K562 (cell line): Measurements from ENCODE around the gene EIF4E1B. TPM values are rescaled to one million over a fixed set of nuclear protein-coding genes. Genes with fewer than 3 reads are reported as not detected.

Source experiments
- ATAC-seq: fragments of 200-7000 bp; cut with Tn5 transposase; 3 replicates; pipeline ENCODE4 v1.9.1; 2020; ENCODE audit warnings: moderate library complexity
- BruUV-seq: library from RNA; stranded (reverse); fragments of 400-500 nt; replicated peaks from 2 replicates; lab custom pipeline; 2021; lab: Mats Ljungman, UMichigan
- CTCF ChIA-PET: fragments of 300-600 bp; formaldehyde crosslinking; extraction: SDS; loops from one replicate; lab custom pipeline; 2021; ENCODE audit warnings: low intra/inter-chr PET ratio; lab: Yijun Ruan, JAX
- POLR2A ChIA-PET: fragments of 300-600, 350-650 bp; sonication (Branson Sonifier 250); formaldehyde crosslinking; extraction: SDS; loops from one replicate; lab custom pipeline; 2021; ENCODE audit warnings: antibody characterized with exemption, inconsistent platforms; lab: Yijun Ruan, JAX
- DNase-seq, 4 experiments: peaks; one replicate each; pipeline versions ENCODE4 v3.0.0 to v3.0.0-alpha.2; 2011 to 2018; ENCODE audit warnings: low spot score in 3 of 4, mixed read lengths in 3 of 4; ENCODE audit errors: extremely low read depth in 1 of 4
- FAIRE-seq: peaks from 2 replicates; lab custom pipeline; 2011; peaks lifted over from hg19 to GRCh38; lab: Jason Lieb, UNC
- H2AFZ ChIP-seq: 2 replicates; pipeline ENCODE4 v1.6.0; 2011; ENCODE audit warnings: low read depth, low read length, control low read depth, inconsistent platforms
- H3K27ac ChIP-seq: fragments of 200-600 bp; 3 replicates; pipeline ENCODE4 v1.8.0; 2011; ENCODE audit warnings: low read depth, mild to moderate bottlenecking, control low read depth, inconsistent platforms, low read length, moderate library complexity, mixed read lengths; ENCODE audit errors: extremely low read depth
- H3K27me3 ChIP-seq, 2 experiments: fragments of 300-600 bp in 1 of 2; 2 replicates in 1 of 2; 3 replicates in 1 of 2; pipeline versions ENCODE4 v1.6.0 to v1.8.0; 2011; ENCODE audit warnings: inconsistent platforms in 2 of 2, low read length in 2 of 2, mild to moderate bottlenecking in 1 of 2, mixed read lengths in 1 of 2, moderate library complexity in 1 of 2; ENCODE audit not compliant: control insufficient read depth in 2 of 2, insufficient read depth in 2 of 2
- H3K36me3 ChIP-seq: fragments of 300-600 bp; 3 replicates; pipeline ENCODE4 v1.8.0; 2011; ENCODE audit warnings: mild to moderate bottlenecking, low read length, inconsistent platforms; ENCODE audit not compliant: control insufficient read depth, insufficient read depth
- H3K4me1 ChIP-seq, 2 experiments: fragments of 200-600 bp in 1 of 2; replicated peaks in 1 of 2; 2 replicates in 1 of 2; 3 replicates in 1 of 2; pipeline versions ENCODE4 v1.5.1 to v1.8.0; 2011; ENCODE audit warnings: inconsistent platforms in 2 of 2, low read length in 2 of 2, mild to moderate bottlenecking in 1 of 2, mixed read lengths in 1 of 2, moderate library complexity in 1 of 2; ENCODE audit not compliant: control insufficient read depth in 2 of 2, insufficient read depth in 2 of 2
- H3K4me2 ChIP-seq: 2 replicates; pipeline ENCODE4 v1.6.1; 2011; ENCODE audit warnings: low read length, control low read depth, inconsistent platforms, mixed read lengths; ENCODE audit not compliant: insufficient read depth
- H3K4me3 ChIP-seq: fragments of 200-600 bp; sonication (generic), shearing (Covaris generic); 2 replicates; pipeline ENCODE4 v1.5.1; 2016; ENCODE audit warnings: control low read depth, inconsistent platforms
- H3K79me2 ChIP-seq: fragments of 200-600 bp; 3 replicates; pipeline ENCODE4 v1.8.0; 2011; ENCODE audit warnings: low read length, inconsistent platforms; ENCODE audit not compliant: control insufficient read depth, insufficient read depth
- H3K9ac ChIP-seq, 2 experiments: 2 replicates each; pipeline versions ENCODE4 v1.6.0 to v1.6.1; 2011; ENCODE audit warnings: low read depth in 2 of 2, low read length in 2 of 2, control low read depth in 1 of 2, inconsistent platforms in 1 of 2, mild to moderate bottlenecking in 1 of 2, mixed read lengths in 1 of 2; ENCODE audit not compliant: insufficient read depth in 1 of 2
- H3K9me1 ChIP-seq: one replicate; pipeline ENCODE4 v1.6.0; 2011; ENCODE audit warnings: inconsistent platforms, mild to moderate bottlenecking, low read length, moderate library complexity; ENCODE audit not compliant: control insufficient read depth, insufficient read depth
- H3K9me3 ChIP-seq: replicated peaks from 2 replicates; pipeline ENCODE4 v1.5.1; 2011; ENCODE audit warnings: low read depth, low read length, inconsistent platforms; ENCODE audit not compliant: control insufficient read depth, insufficient read depth
- H4K20me1 ChIP-seq: replicated peaks from 2 replicates; pipeline ENCODE4 v1.6.1; 2011; ENCODE audit warnings: low read length, inconsistent platforms, mixed read lengths; ENCODE audit not compliant: control insufficient read depth, insufficient read depth
- FOXJ2 ChIP-seq: fragments of 200-800 bp; sonication (Bioruptor generic); IDR thresholded peaks from 2 replicates; pipeline ENCODE4 v1.6.1; 2016; ENCODE audit warnings: missing genetic modification characterization, missing compliant biosample characterization
- NFYB ChIP-seq: IDR thresholded peaks from 2 replicates; pipeline ENCODE4 v1.6.1; 2011; ENCODE audit warnings: mild to moderate bottlenecking, moderate library complexity; ENCODE audit not compliant: insufficient read length; ENCODE audit errors: extremely low read depth
- RBFOX2 ChIP-seq: fragments of 200-400 bp; formaldehyde crosslinking; IDR thresholded peaks from 2 replicates; pipeline ENCODE4 v1.6.1; 2017; ENCODE audit warnings: low read depth, mild to moderate bottlenecking, low read length, moderate library complexity
- SMARCC2 ChIP-seq: fragments of 450-650 bp; IDR thresholded peaks from 2 replicates; pipeline ENCODE4 v1.6.1; 2017; ENCODE audit warnings: antibody characterized with exemption, moderate library complexity, mild to moderate bottlenecking, low read depth
- XRCC4 ChIP-seq: IDR thresholded peaks from one replicate; pipeline ENCODE4 v1.6.1; 2011; ENCODE audit not compliant: insufficient read depth, insufficient read length; ENCODE audit errors: extremely low read depth
- WGBS: fragments of 100-300 bp; shearing (Covaris generic); methylation state at CpG from one replicate; pipeline ENCODE4 v1.1.6; 2016; ENCODE audit warnings: low coverage, mixed read lengths; ENCODE audit not compliant: insufficient coverage; ENCODE audit errors: missing lambda C conversion rate; 5-methylcytosine and 5-hydroxymethylcytosine counted together
- in situ Hi-C: fragments of 300-500 bp; cut with MboI; formaldehyde crosslinking; loops from 4 replicates; pipeline ENCODE4 v1.15.0; 2018; ENCODE audit warnings: inconsistent platforms, mixed read lengths
- intact Hi-C: fragments of 100-400 bp; cut with micrococcal nuclease; formaldehyde crosslinking; loops from 2 replicates; pipeline ENCODE4 v1.14.2; 2022
- polyA plus RNA-seq, 8 experiments: library from polyadenylated mRNA; depleted of rRNA in 4 of 8; stranded (reverse) in 5 of 8; unstranded in 3 of 8; fragments of >200 nt; fragmentation: Nextera tagmentation in 2 of 8; fragmentation: Illumina TruSeq in 1 of 8; extraction: Ambion mirVana in 2 of 8; extraction: Trizol in 1 of 8; gene quantifications; 2 replicates each; pipeline versions ENCODE4 v1.2.1 to v1.2.3, GENCODE V29; 2011 to 2014; ENCODE audit warnings: inconsistent platforms in 1 of 8, missing spikeins in 1 of 8
- total RNA-seq, 7 experiments: library from RNA; depleted of rRNA in 6 of 7; stranded (reverse); fragments of >200 nt in 6 of 7; fragmentation: Illumina TruSeq in 2 of 7; extraction: Trizol in 2 of 7; gene quantifications; 2 replicates each; pipeline versions ENCODE4 v1.2.1 to v1.2.3, GENCODE V29; 2011 to 2021; ENCODE audit warnings: low replicate concordance in 1 of 7
- TF ChIP-seq, protein P1 (sequence below): fragments of 250-450 bp; sonication (Bioruptor Pico); IDR thresholded peaks from 2 replicates; pipeline ENCODE4 v1.8.0; 2022; ENCODE audit warnings: inconsistent platforms, mild to moderate bottlenecking, moderate library complexity, borderline replicate concordance

Gene EIF4E1B
- total and polyA plus RNA-seq, 9 of the 15 experiments (the other 6 are each of a cell fraction or from before 2014, with no cell fraction given) = not detected

DNA sequence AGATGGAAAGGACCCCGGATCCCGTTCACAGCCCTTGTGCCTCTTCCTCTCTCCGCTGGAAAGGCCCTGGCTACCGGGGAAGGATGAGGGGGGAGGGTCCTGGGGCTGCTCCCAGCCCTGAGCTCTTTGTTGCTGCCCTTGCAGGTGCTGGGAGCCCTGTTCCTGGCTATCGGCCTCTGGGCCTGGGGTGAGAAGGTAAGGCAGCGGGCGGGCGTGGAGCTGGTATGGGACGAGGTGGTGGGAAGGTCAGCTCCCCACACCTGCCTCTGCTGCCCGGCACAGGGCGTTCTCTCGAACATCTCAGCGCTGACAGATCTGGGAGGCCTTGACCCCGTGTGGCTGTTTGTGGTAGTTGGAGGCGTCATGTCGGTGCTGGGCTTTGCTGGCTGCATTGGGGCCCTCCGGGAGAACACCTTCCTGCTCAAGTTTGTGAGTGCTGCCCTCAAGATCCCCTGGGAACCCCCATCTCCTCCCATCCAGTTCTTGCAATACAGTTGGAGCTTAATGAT lies 21.1 kb downstream of the EIF4E1B start:
- no peaks in the 10 kb centered on the region for H3K9me3 ChIP-seq
- peaks cover 19% of the 10 kb centered on the region for H4K20me1 ChIP-seq
- no TSS peak for BruUV-seq
- no peak for DNase-seq
- peaks cover 26% of the 10 kb centered on the region; the same call in 2 of the 3 replicates for H3K36me3 ChIP-seq
- no peak overlapping the region for H3K27ac ChIP-seq
- no peak for ATAC-seq
- FAIRE-seq = no peak
- H3K79me2 ChIP-seq = peaks cover 45% of the 10 kb centered on the region
- ChIA-PET POLR2A (interaction anchor here (0.9 kb wide), 1 partner anchor 59 kb away, joined by 4 read pairs; no protein-coding TSS in a partner anchor), CTCF (no interaction called here)
- no peak overlapping the region for H3K4me3 ChIP-seq
- H3K4me2 ChIP-seq = no peak overlapping the region
- peaks cover 30 to 63% of the 10 kb centered on the region in 2 experiments for H3K4me1 ChIP-seq
- peak; percentile 26; the same call in 1 of the 2 replicates for TF ChIP-seq RBFOX2
- TF ChIP-seq SMARCC2 = no peak
- H3K9me1 ChIP-seq = peaks cover 19% of the 10 kb centered on the region
- H3K9ac ChIP-seq = peak overlapping the region in 1 of 2 experiments; percentile 22; a peak in 1 of 4 replicates
- intact Hi-C loops (no loop called here), in situ Hi-C loops (no loop called here)
- H2AFZ ChIP-seq = no peak overlapping the region
- no peaks in the 10 kb centered on the region for H3K27me3 ChIP-seq
- WGBS = 82% methylated on average over 16 of the region's 17 CpGs

DNA sequence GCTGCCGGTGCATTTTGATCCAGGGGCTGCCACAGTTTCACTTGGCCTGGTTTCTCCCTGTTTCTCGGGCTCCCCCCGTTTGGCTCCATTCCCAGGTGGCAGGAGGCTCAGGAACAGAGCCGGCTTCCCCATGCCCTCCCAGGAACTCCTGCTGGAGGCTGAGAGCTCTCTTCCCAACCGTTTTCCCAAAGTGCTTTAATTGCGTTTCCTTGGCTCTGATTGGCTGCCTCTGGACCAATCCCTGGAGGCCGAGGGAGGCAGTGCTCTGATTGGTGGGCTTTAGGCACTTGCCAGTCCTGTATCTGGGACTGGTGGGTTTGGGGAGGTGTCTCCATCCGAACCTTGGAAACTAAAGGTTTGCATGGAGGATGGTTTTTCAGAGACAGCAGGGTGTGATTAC lies 21.7 kb downstream of the EIF4E1B start:
- peaks cover 26 to 63% of the 10 kb centered on the region in 2 experiments for H3K4me1 ChIP-seq
- DNase-seq (peak in 3 of 4 experiments; percentile 79 to 88 (median 87)), ATAC-seq (no peak)
- H3K36me3 ChIP-seq = peaks cover 32% of the 10 kb centered on the region; the same call in 2 of the 3 replicates
- H4K20me1 ChIP-seq = peaks cover 19% of the 10 kb centered on the region
- H2AFZ ChIP-seq = no peak overlapping the region
- peaks cover 45% of the 10 kb centered on the region for H3K79me2 ChIP-seq
- H3K9me1 ChIP-seq = peaks cover 19% of the 10 kb centered on the region
- H3K4me3 ChIP-seq = no peak overlapping the region
- no peak overlapping the region for H3K4me2 ChIP-seq
- TF ChIP-seq XRCC4 (no peak), FOXJ2 (tag) (no peak), NFYB (peak; percentile 67)
- TF ChIP-seq, protein P1, sequence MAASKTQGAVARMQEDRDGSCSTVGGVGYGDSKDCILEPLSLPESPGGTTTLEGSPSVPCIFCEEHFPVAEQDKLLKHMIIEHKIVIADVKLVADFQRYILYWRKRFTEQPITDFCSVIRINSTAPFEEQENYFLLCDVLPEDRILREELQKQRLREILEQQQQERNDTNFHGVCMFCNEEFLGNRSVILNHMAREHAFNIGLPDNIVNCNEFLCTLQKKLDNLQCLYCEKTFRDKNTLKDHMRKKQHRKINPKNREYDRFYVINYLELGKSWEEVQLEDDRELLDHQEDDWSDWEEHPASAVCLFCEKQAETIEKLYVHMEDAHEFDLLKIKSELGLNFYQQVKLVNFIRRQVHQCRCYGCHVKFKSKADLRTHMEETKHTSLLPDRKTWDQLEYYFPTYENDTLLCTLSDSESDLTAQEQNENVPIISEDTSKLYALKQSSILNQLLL (CRISPR knock-in tag) = no peak
- TF ChIP-seq, all 486 proteins: peak for 1
- no peaks in the 10 kb centered on the region for H3K9me3 ChIP-seq
- no peak overlapping the region for H3K27ac ChIP-seq
- CTCF ChIA-PET = no interaction called here
- in situ Hi-C loops = no loop called here
- intact Hi-C loops = no loop called here
- 80% methylated on average over 8 of the region's 8 CpGs for WGBS
- H3K9ac ChIP-seq = no peak overlapping the region
- H3K27me3 ChIP-seq = no peaks in the 10 kb centered on the region
- no TSS peak for BruUV-seq
- POLR2A ChIA-PET = interaction anchor here (0.8 to 0.9 kb wide), 2 partner anchors 35 to 59 kb away, joined by 3 to 4 read pairs; no protein-coding TSS in a partner anchor
- peak; percentile 54 for FAIRE-seq
